HEK293 (cell line): Measurements from ENCODE around the gene TBCCD1.

Experiments
- ZNF274 ChIP-seq, 2 experiments: fragments of 200-500 bp in 1 of 2; fragments of 450-650 bp in 1 of 2; sonication (Bioruptor generic) in 1 of 2; formaldehyde crosslinking in 1 of 2; IDR thresholded peaks; 2 replicates each; pipeline versions ENCODE4 v1.5.1 to v1.6.1; 2014 to 2016; ENCODE audit warnings: borderline replicate concordance in 1 of 2, inconsistent platforms in 1 of 2, low read length in 1 of 2, missing biosample characterization in 1 of 2, missing genetic modification characterization in 1 of 2
- ZNF707 ChIP-seq: fragments of 450-650 bp; formaldehyde crosslinking; IDR thresholded peaks from 2 replicates; pipeline ENCODE4 v1.5.1; 2016; ENCODE audit warnings: missing biosample characterization, missing genetic modification characterization
- TF ChIP-seq, protein P1 (sequence below): fragments of 450-650 bp; formaldehyde crosslinking; IDR thresholded peaks from 2 replicates; pipeline ENCODE4 v1.5.1; 2016; ENCODE audit warnings: missing biosample characterization, missing genetic modification characterization

DNA sequence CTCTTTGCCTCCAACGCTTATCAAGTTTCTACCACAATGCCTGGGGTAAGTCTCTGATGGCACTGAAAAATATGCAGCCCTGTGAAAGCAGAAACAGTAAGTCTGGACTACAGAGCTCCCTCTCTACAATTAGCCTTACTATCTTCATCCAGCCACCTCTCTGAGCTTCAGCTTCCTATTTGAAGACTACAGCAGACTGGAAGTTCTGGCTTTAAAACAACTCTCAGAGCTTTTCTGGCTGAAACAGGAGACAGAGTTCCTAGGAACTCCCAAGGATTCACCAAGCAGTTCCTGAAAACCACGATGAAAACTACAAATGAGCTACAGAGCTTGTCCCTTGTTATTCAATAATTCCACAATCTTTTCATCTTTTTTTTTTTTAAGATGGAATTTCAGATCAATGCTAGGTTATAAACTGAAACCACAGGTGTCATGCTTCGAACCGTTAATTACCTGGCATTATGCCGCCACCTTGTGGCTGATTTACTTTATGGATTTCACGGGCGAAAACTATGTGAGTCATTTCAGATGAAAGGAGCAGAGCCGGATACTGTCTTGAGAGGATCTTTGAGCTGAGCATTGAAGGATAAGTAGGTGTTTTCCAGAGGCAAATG, 26.8 kb downstream of the TBCCD1 start:
- TF ChIP-seq ZNF274 (IDR thresholded peaks at IDR 0.05; ENCODE audit: low read length): no peak
- TF ChIP-seq ZNF274 (tag by site-specific recombination; IDR thresholded peaks at IDR 0.05; ENCODE audit: borderline replicate concordance): no peak
- TF ChIP-seq, protein P1, sequence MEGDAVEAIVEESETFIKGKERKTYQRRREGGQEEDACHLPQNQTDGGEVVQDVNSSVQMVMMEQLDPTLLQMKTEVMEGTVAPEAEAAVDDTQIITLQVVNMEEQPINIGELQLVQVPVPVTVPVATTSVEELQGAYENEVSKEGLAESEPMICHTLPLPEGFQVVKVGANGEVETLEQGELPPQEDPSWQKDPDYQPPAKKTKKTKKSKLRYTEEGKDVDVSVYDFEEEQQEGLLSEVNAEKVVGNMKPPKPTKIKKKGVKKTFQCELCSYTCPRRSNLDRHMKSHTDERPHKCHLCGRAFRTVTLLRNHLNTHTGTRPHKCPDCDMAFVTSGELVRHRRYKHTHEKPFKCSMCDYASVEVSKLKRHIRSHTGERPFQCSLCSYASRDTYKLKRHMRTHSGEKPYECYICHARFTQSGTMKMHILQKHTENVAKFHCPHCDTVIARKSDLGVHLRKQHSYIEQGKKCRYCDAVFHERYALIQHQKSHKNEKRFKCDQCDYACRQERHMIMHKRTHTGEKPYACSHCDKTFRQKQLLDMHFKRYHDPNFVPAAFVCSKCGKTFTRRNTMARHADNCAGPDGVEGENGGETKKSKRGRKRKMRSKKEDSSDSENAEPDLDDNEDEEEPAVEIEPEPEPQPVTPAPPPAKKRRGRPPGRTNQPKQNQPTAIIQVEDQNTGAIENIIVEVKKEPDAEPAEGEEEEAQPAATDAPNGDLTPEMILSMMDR: peak; percentile 26; the same call in 1 of the 2 replicates
- no peak for TF ChIP-seq ZNF707
